Astrocyte (in vitro differentiated cells and primary cell): ENCODE results near the gene PRUNE1.

ENCODE experiments used
- EZH2 ChIP-seq: IDR thresholded peaks from 2 replicates; pipeline ENCODE4 v1.6.1; 2012; ENCODE audit warnings: mild to moderate bottlenecking, low read length, inconsistent platforms; ENCODE audit not compliant: insufficient read depth
- TF ChIP-seq, protein P1 (sequence below): IDR thresholded peaks from 2 replicates; pipeline ENCODE4 v1.5.1; 2011; ENCODE audit warnings: low read depth, mild to moderate bottlenecking, inconsistent platforms, low read length, moderate library complexity; ENCODE audit not compliant: insufficient read depth

DNA sequence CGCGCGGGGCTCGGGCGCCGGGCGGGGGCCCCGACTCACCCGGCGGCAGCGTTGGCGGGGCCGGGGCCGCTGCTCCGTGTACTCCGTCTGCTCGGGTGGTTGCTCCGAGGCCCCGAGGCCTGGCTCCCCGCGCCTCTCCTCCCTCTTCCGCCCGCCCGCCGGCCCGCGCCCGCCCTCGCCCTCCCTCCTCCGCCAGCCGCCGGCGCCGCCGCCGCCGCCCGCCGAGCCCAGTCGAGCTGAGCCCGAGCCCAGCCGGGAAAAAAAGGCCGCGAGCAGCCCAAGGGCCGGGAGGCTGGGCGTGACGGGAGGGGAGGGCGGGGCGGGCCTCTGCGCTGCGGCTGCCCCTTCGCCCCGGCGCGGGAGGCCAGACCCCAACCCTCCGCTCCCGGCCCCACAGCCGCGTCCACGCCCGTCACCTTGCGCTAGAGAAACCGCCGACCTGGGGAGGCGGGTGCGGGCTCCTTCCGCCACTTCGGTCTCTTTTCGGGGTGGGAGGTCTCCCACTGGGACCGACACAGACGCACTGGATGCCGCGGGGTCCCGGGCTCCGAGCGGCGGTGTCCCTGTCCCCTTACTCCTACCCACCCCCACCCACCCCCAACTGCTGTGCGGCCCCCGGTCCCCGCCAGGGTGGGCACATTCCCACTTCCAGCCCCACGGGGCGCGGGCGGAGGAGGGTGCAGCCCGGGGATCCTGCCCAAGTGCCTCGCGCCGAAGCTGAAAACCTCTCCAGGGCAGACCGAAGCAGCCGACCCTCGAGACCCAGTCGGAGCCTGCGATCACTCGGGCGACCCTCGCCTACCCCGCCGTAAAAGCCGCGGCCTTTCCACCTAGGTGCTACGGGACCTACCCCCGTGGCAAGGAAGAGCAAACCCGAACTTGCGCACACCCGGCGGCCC lies 33.4 kb upstream of the PRUNE1 start, which contains the start of gene CERS2:
- TF ChIP-seq, protein P1, sequence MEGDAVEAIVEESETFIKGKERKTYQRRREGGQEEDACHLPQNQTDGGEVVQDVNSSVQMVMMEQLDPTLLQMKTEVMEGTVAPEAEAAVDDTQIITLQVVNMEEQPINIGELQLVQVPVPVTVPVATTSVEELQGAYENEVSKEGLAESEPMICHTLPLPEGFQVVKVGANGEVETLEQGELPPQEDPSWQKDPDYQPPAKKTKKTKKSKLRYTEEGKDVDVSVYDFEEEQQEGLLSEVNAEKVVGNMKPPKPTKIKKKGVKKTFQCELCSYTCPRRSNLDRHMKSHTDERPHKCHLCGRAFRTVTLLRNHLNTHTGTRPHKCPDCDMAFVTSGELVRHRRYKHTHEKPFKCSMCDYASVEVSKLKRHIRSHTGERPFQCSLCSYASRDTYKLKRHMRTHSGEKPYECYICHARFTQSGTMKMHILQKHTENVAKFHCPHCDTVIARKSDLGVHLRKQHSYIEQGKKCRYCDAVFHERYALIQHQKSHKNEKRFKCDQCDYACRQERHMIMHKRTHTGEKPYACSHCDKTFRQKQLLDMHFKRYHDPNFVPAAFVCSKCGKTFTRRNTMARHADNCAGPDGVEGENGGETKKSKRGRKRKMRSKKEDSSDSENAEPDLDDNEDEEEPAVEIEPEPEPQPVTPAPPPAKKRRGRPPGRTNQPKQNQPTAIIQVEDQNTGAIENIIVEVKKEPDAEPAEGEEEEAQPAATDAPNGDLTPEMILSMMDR = no peak
- no peak for TF ChIP-seq EZH2
